Activated CD4-positive, alpha-beta T cell treated with anti-CD3 and anti-CD28 coated beads, Interleukin-10, Interleukin-2, amounts not matched to agents 100 ng/mL and 50 ng/mL, durations not matched to agents 16 hours and 8 hours (primary cell): ENCODE data around the gene BTNL9.
"Not testable (repeated sequence)": the region's sequence is repeated elsewhere in the genome, so short reads cannot be mapped to it uniquely, and the experiment has no call there.

Experiments
- DNase-seq: peaks from one replicate; pipeline ENCODE4 v3.0.0-alpha.2; 2020

The BTNL9 gene

GRCh38 chr5:181043285-181044092 lies 3.4 kb downstream of the BTNL9 start:
- no peak for DNase-seq

- DNase-seq, result no peak
Observed at GRCh38 chr5:181044093-181044599, 4.1 kb downstream of the BTNL9 start.

- DNase-seq, result no peak
Observed at GRCh38 chr5:181044662-181045305, 4.7 kb downstream of the BTNL9 start.

- DNase-seq, result no peak
Observed at GRCh38 chr5:181045316-181045715, 5.2 kb downstream of the BTNL9 start.

GRCh38 chr5:181045857-181046256 lies 5.8 kb downstream of the BTNL9 start:
- not testable (repeated sequence) for DNase-seq

GRCh38 chr5:181047288-181047687 lies 7.2 kb downstream of the BTNL9 start:
- DNase-seq, result no peak

GRCh38 chr5:181047921-181048320 lies 7.9 kb downstream of the BTNL9 start:
- no peak for DNase-seq

- DNase-seq, result no peak
Observed at GRCh38 chr5:181050016-181050415, 9.9 kb downstream of the BTNL9 start.

GRCh38 chr5:181051841-181052671 lies 12.0 kb downstream of the BTNL9 start:
- DNase-seq, result no peak

GRCh38 chr5:181052672-181053487 lies 12.8 kb downstream of the BTNL9 start:
- no peak for DNase-seq

- no peak for DNase-seq
Observed at GRCh38 chr5:181053488-181054121, 13.5 kb downstream of the BTNL9 start.

GRCh38 chr5:181054138-181054537 lies 14.1 kb downstream of the BTNL9 start:
- no peak for DNase-seq

- no peak for DNase-seq
Observed at GRCh38 chr5:181054871-181055459, 14.9 kb downstream of the BTNL9 start.

- DNase-seq, result no peak
Observed at GRCh38 chr5:181056431-181056830, 16.4 kb downstream of the BTNL9 start.

GRCh38 chr5:181058321-181058720 lies 18.3 kb downstream of the BTNL9 start:
- no peak for DNase-seq

- DNase-seq, result no peak
Observed at GRCh38 chr5:181058786-181059296, 18.8 kb downstream of the BTNL9 start.

- DNase-seq, result no peak
Observed at GRCh38 chr5:181059297-181060230, 19.5 kb downstream of the BTNL9 start.

- no peak for DNase-seq
Observed at GRCh38 chr5:181060231-181060590, 20.1 kb downstream of the BTNL9 start.

GRCh38 chr5:181060924-181061323 lies 20.9 kb downstream of the BTNL9 start:
- no peak for DNase-seq

GRCh38 chr5:181061645-181062044 lies 21.6 kb downstream of the BTNL9 start:
- DNase-seq, result no peak
